ENCODE data around the gene COL26A1.
"Not testable (repeated sequence)": the region's sequence is repeated elsewhere in the genome, so short reads cannot be mapped to it uniquely, and the experiment has no call there.

Gene COL26A1

GRCh38 chr7:101479217-101479616 lies 116.5 kb downstream of the COL26A1 start:
- DNase-seq (ENCODE audit: low read depth) = no peak
- no peak overlapping the region for H3K4me3 ChIP-seq (ENCODE audit: low read depth, low read length)

DNA sequence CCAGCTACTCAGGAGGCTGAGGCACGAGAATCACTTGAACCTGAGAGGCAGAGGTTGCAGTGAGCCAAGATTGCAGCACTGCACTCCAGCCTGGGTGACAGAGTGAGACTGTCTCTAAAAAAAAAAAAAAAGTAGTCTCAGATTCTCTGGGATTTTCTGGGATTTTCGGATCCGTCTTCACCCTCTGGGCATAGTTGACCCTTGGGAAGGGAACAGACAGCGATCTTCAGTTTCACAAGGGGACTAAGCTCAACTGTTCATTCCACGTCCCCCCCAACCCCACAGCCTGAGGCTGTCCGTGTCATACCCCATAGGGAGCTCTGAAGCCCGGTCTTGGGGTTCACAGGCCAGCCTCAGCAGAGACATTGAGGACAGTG lies 123.4 kb downstream of the COL26A1 start:
- not testable (repeated sequence) for H3K4me3 ChIP-seq (ENCODE audit: low read depth, low read length); DNase-seq (ENCODE audit: low read depth)

DNA sequence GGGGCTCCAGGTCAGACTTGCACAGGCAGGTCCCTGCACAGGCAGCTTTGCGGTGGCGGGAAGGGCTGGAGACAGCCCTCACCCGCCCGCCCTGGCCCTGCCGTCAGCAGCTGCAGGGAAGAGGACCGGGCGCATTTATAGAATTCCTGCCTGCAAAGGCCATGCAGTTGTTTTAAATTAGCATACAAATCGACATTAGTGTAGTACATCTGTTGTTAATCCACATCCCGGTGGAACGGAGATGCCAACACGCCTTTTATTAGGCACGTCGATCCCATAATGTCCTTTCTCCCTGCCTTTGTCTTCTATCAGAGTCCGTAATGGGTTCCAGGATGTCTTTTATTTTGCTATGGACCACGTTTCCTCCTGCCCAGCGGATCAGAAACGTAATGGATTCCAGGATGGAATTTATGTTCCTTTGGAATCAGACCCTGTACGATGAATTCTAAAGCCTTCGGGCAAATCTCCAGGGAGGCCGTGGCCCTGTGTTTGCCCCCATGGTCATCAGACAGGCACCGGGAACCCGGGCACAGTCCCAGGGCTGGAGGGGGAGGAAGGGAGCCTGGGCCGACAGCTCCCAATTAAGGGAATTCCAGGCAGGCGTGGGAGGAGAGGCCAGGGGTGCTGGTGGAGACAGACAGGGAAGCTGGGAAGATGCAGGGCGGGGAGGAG lies 123.9 kb downstream of the COL26A1 start:
- H3K4me3 ChIP-seq (ENCODE audit: low read depth, low read length) = no peak overlapping the region
- DNase-seq (ENCODE audit: low read depth) = no peak

GRCh38 chr7:101487105-101487458 lies 124.4 kb downstream of the COL26A1 start:
- DNase-seq (ENCODE audit: low read depth) = no peak
- H3K4me3 ChIP-seq (ENCODE audit: low read depth, low read length) = no peak overlapping the region

GRCh38 chr7:101487753-101488152 lies 125.1 kb downstream of the COL26A1 start:
- no peak overlapping the region for H3K4me3 ChIP-seq (ENCODE audit: low read depth, low read length)

GRCh38 chr7:101488826-101489572 lies 126.3 kb downstream of the COL26A1 start:
- DNase-seq (ENCODE audit: low read depth) = no peak
- no peak overlapping the region for H3K4me3 ChIP-seq (ENCODE audit: low read depth, low read length)

More at GRCh38 chr7:101487753-101488152, 125.1 kb downstream of the COL26A1 start:
- DNase-seq (ENCODE audit: low read depth) = no peak

- not testable (repeated sequence) for DNase-seq (ENCODE audit: low read depth); H3K4me3 ChIP-seq (ENCODE audit: low read depth, low read length)
Observed at GRCh38 chr7:101490439-101490838, 127.8 kb downstream of the COL26A1 start.

GRCh38 chr7:101491442-101491841 lies 128.8 kb downstream of the COL26A1 start:
- not testable (repeated sequence) for DNase-seq (ENCODE audit: low read depth); H3K4me3 ChIP-seq (ENCODE audit: low read depth, low read length)

DNA sequence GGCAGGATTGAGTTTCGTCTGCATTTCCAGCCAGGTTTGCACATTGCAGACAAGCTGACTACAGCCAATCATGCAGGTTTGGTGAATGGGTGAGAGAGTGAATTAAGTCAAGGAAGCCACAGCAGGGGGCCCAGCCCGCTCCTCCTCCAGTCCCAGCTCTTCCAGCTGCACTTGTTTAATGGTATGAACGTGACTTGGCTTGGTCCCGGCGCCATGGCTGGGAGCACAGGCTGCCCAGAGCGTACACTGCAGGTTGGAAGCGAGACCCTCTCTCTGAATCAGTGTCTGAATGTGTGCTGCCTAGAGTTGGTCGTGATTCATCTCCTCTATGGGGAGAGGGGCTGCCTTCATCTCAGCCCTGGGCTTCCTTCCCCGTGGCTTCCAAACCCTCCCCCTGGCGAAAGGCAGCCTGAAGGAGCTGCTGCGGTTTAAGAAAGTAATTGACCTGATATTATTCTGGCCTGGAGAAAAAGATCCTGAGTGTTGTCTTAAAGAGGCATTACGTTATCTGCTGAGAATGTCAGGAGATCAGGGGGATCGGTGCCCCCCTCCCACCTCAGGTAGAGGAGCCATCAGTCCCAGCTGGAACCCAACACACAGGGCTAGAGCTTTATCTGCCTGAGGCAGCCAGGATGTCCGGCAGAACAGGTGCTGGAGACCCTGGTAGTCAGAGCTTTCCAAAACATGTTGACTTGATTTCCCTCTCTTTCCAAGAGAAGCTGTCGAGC lies 132.1 kb downstream of the COL26A1 start:
- H3K4me3 ChIP-seq (ENCODE audit: low read depth, low read length) = no peak overlapping the region
- no peak for DNase-seq (ENCODE audit: low read depth)

GRCh38 chr7:101496017-101496416 lies 133.3 kb downstream of the COL26A1 start:
- no peak for DNase-seq (ENCODE audit: low read depth)
- no peak overlapping the region for H3K4me3 ChIP-seq (ENCODE audit: low read depth, low read length)

DNA sequence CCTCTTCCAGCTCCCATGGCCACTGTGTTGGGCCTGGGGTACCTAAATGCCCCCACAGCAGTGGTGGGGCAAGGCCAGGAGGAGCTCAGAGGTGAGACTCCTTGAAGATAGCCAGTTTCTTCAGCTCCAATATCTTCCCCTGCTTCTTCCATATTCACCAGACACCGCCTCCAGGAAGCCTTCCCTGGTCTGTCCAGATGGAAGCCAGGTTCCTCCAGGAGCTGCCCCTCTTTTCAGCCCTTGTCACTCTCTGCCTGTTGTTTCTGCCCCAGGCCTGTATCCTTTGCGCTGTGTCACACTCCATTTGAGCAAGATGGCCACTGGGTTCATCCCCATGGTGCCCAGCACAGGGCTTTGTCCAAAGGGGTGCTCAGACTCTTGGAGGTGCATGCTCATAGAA lies 138.7 kb downstream of the COL26A1 start:
- H3K4me3 ChIP-seq (ENCODE audit: low read depth, low read length) = no peak overlapping the region
- no peak for DNase-seq (ENCODE audit: low read depth)

- no peak for DNase-seq (ENCODE audit: low read depth)
- no peak overlapping the region for H3K4me3 ChIP-seq (ENCODE audit: low read depth, low read length)
Observed at GRCh38 chr7:101502466-101503098, 139.9 kb downstream of the COL26A1 start.

GRCh38 chr7:101505510-101505909 lies 142.8 kb downstream of the COL26A1 start:
- H3K4me3 ChIP-seq (ENCODE audit: low read depth, low read length); DNase-seq (ENCODE audit: low read depth): not testable (repeated sequence)

DNA sequence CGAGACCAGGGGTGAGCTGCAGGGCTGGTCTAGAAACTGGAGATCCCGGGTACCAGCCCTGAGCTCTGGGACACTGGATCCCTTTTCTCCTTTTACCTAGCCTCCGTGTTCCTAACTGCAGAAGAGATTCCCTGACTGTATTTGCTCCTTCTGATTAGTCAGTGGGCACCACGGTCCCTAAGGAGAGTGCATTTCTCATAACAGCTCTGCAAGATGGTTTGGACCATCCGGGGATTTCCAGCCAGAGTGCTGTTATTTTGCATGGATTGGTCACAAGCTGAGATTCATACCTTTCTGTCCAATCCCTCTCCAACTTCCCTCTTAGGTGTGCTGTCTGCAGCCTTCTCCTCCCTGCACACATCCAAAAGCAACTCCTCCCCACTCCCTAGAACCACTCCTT lies 143.9 kb downstream of the COL26A1 start:
- no peak for DNase-seq (ENCODE audit: low read depth)
- no peak overlapping the region for H3K4me3 ChIP-seq (ENCODE audit: low read depth, low read length)

DNA sequence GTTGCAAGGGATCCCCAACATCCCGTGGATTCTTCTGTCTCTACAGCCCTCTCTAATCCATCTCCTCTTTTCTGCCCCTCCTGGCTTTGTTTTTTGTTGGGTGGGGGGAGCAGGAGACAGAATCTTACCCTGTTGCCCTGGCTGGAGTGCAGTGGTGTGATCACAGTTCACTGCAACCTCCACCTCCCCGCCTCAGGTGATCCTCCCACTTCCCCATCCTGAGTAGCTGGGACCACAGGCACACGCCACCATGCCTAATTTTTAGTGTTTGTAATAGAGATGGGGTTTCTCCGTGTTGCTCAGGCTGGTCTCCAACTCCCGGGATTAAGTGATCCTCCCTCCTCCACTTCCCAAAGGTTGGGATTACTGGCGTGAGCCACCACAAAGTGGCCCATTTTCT lies 144.7 kb downstream of the COL26A1 start:
- no peak overlapping the region for H3K4me3 ChIP-seq (ENCODE audit: low read depth, low read length)
- no peak for DNase-seq (ENCODE audit: low read depth)

DNA sequence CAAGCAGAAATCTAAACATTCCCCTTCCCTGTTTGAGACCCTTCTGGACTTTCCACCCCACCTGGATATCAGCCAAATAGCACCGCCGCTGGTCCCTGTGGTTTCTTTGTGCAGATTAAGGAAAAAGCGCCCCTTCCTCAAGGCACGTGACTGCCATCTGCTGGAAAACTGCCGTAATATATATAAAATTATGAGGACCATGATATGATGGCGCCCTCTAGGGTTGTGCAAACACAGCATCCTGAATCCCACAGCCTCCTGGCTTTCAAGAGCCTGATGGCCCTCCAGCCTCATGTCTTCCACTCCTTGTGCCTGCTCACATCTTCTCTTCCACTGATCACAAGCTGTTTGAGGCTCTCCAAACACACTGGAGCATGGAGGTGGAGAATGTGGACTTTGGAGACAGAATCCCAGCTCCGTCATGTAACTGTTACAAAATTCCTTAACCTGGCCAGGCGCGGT lies 145.1 kb downstream of the COL26A1 start:
- no peak overlapping the region for H3K4me3 ChIP-seq (ENCODE audit: low read depth, low read length)
- no peak for DNase-seq (ENCODE audit: low read depth)

DNA sequence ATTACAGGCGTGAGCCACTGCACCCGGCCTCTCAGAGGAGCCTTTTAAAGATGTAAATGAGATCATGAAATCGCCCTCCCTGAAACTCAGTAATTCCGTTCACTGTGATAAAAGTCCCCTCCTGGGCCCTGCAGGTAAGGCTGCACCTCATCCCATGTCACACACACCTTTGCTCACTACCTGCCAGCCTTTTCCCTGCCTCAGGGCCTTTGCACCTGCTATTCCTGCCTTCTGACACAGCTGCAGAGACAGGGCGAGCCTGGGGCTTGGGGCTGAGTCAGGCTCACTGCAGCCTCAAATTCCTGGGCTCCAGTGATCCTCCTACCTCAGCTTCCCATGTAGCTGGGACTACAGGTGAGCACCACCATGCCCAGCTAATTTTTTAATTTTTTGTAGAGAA lies 147.6 kb downstream of the COL26A1 start:
- no peak overlapping the region for H3K4me3 ChIP-seq (ENCODE audit: low read depth, low read length)
- no peak for DNase-seq (ENCODE audit: low read depth)

- no peak for DNase-seq (ENCODE audit: low read depth)
Observed at GRCh38 chr7:101511965-101512364, 149.3 kb downstream of the COL26A1 start.

DNA sequence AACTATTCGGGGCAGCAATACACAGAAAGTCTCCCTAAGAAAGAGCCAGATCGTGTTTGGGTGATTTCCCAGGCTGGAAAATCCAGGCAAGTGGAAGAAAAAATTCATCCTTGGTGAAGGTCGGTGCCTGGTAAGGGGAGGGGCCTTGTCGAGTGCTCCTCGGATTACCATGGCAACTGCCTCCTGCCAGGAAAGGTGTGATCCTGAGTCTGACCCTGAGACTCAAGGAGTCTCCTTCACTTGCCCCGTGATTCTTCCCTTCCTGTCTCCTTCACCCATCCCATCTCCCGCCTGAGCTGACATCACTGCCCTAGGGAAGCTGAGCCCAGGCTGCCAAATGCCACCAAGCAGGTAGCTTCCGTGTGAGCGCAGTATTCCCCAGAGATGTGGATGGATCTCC lies 154.2 kb downstream of the COL26A1 start:
- DNase-seq (ENCODE audit: low read depth) = no peak
- no peak overlapping the region for H3K4me3 ChIP-seq (ENCODE audit: low read depth, low read length)

More at GRCh38 chr7:101511965-101512364, 149.3 kb downstream of the COL26A1 start:
- H3K4me3 ChIP-seq (ENCODE audit: low read depth, low read length) = no peak overlapping the region

GRCh38 chr7:101517304-101517703 lies 154.6 kb downstream of the COL26A1 start:
- DNase-seq (ENCODE audit: low read depth) = no peak
- H3K4me3 ChIP-seq (ENCODE audit: low read depth, low read length) = no peak overlapping the region
